ENCODE measurements around the gene DDX24. TPM values are rescaled to one million over a fixed set of nuclear protein-coding genes. Genes with fewer than 3 reads are reported as not detected.

The DDX24 gene
- total and polyA plus RNA-seq, 2 experiments from 2014 or later, result 127 to 145 TPM

DNA sequence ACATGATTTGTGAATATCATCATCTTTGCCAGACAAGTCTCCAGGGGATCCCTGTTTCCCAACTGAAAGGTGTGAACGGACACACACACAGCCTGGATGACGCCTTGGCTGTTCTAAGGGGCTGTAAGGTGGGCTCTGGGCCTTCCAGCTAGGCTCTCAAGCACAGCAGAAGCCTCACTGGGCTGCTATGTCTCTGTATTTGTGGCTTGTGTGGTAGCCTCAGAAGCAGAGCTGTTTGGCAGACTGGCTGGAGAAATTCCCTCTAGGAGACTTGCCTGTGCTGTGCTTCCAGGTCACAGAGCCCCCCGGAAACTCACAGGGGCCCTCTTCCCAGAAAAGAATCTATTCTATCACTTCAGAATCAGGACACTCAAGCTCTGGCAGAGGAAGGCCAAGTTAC is 33.4 kb downstream of the DDX24 start:
- H3K27me3 ChIP-seq, result no peaks in the 10 kb centered on the region
- DNase-seq (ENCODE audit: low spot score), result no peak
- H3K4me3 ChIP-seq, result no peak overlapping the region
- no peaks in the 10 kb centered on the region for H3K4me1 ChIP-seq (ENCODE audit: insufficient read depth)
- no peak for TF ChIP-seq EZH2 (IDR thresholded peaks at IDR 0.05; ENCODE audit: borderline replicate concordance)
- no peak for TF ChIP-seq EZH2phosphoT487 (IDR thresholded peaks at IDR 0.05; ENCODE audit: low read depth, severe bottlenecking, unreplicated experiment)
- TF ChIP-seq, protein P1, sequence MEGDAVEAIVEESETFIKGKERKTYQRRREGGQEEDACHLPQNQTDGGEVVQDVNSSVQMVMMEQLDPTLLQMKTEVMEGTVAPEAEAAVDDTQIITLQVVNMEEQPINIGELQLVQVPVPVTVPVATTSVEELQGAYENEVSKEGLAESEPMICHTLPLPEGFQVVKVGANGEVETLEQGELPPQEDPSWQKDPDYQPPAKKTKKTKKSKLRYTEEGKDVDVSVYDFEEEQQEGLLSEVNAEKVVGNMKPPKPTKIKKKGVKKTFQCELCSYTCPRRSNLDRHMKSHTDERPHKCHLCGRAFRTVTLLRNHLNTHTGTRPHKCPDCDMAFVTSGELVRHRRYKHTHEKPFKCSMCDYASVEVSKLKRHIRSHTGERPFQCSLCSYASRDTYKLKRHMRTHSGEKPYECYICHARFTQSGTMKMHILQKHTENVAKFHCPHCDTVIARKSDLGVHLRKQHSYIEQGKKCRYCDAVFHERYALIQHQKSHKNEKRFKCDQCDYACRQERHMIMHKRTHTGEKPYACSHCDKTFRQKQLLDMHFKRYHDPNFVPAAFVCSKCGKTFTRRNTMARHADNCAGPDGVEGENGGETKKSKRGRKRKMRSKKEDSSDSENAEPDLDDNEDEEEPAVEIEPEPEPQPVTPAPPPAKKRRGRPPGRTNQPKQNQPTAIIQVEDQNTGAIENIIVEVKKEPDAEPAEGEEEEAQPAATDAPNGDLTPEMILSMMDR (IDR thresholded peaks at IDR 0.05; ENCODE audit: poor library complexity), result no peak
- no peak overlapping the region for H2AFZ ChIP-seq
- no peak overlapping the region for H3K27ac ChIP-seq
- H4K20me1 ChIP-seq (ENCODE audit: insufficient read depth, poor library complexity, severe bottlenecking), result no peaks in the 10 kb centered on the region
- no peaks in the 10 kb centered on the region for H3K9me2 ChIP-seq (replicated peaks; ENCODE audit: insufficient read depth)
- 96% methylated on average over 3 of the region's 3 CpGs for WGBS (ENCODE audit: low lambda C conversion rate, missing lambda C conversion rate)
- H3K79me2 ChIP-seq, result no peaks in the 10 kb centered on the region
- H3K4me2 ChIP-seq, result no peak overlapping the region
- no peaks in the 10 kb centered on the region for H3K36me3 ChIP-seq (replicated peaks; ENCODE audit: insufficient read depth, low read depth)
- no peaks in the 10 kb centered on the region for H3K9me3 ChIP-seq (ENCODE audit: low read depth)

DNA sequence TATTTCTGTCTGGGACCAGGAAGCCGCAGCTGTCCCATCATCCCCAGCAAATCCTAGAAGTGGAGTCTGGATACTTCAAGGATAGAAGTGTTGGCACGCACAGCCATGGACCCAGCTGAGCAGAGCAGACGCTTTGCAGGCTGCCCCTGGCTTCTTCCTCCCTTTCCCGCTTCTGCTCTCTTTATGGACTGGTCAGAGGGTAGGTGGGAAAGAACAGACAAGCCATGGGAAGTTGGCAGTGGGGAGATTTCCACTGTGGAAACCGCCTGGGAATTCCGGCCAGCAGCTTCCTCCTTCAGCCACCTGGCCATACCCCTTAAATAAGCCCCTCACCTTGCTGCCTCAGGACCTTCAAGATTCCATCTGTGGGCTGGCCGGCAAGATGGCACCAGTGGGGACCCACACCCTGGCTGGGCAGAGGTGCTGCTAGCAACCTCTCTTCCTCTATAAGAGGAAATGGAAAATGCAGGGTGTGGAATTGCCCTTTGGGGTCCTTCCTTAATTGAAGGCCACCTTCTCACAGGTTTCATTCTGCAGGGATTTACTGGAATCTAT is 34.2 kb downstream of the DDX24 start:
- Histone ChIP-seq H4K20me1 (ENCODE audit: insufficient read depth, poor library complexity, severe bottlenecking) (no peaks in the 10 kb centered on the region), H3K27ac (no peak overlapping the region), H3K36me3 (replicated peaks; ENCODE audit: insufficient read depth, low read depth) (no peaks in the 10 kb centered on the region), H3K79me2 (no peaks in the 10 kb centered on the region), H3K4me2 (no peak overlapping the region), H3K4me3 (no peak overlapping the region), H3K9me3 (ENCODE audit: low read depth) (no peaks in the 10 kb centered on the region), H3K9me2 (replicated peaks; ENCODE audit: insufficient read depth) (no peaks in the 10 kb centered on the region), H3K27me3 (no peaks in the 10 kb centered on the region), H2AFZ (no peak overlapping the region), H3K4me1 (ENCODE audit: insufficient read depth) (no peaks in the 10 kb centered on the region)
- no peak for DNase-seq (ENCODE audit: low spot score)
- TF ChIP-seq EZH2 (IDR thresholded peaks at IDR 0.05; ENCODE audit: borderline replicate concordance) (no peak), EZH2phosphoT487 (IDR thresholded peaks at IDR 0.05; ENCODE audit: low read depth, severe bottlenecking, unreplicated experiment) (no peak)
- TF ChIP-seq, protein P1 (IDR thresholded peaks at IDR 0.05; ENCODE audit: poor library complexity), result no peak
- 97% methylated on average over 7 of the region's 7 CpGs for WGBS (ENCODE audit: low lambda C conversion rate, missing lambda C conversion rate)

DNA sequence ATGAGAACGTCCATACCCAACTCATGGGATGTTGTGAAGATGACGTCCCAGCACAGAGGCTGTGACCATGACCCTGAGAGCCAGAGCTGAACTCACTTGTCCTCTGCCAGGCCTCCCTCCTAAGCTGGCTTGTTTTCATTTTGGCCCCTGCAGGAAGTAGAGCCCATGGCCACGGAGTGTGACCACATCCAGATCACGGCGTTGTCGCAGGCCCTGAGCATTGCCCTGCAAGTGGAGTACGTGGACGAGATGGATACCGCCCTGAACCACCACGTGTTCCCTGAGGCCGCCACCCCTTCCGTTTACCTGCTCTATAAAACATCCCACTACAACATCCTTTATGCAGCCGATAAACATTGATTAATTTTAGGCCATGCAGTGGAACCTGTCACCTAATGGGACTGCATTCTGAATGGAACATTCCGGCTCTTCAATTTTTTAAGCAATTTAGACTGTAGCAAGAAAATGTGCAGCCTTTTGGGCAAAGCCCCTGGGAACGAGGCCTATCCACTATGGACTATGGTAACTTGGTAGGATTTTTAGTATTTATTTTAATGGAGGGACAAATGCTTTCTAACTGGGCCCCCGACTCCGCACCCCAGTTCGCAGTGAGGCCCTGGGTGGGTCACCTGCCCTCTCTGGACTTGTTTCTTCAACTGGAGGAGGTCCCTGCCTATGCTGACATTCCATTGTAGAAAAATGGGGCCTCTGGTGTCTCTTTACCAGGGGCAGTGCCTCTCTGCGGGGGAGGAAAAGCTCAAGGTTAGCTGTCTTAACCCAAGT is 35.2 kb downstream of the DDX24 start:
- no peaks in the 10 kb centered on the region for H3K27me3 ChIP-seq
- H3K4me1 ChIP-seq (ENCODE audit: insufficient read depth), result no peaks in the 10 kb centered on the region
- no peak overlapping the region for H3K4me2 ChIP-seq
- H3K9me2 ChIP-seq (replicated peaks; ENCODE audit: insufficient read depth), result no peaks in the 10 kb centered on the region
- H3K27ac ChIP-seq, result no peak overlapping the region
- WGBS (ENCODE audit: low lambda C conversion rate, missing lambda C conversion rate), result 95% methylated on average over 19 of the region's 19 CpGs
- no peaks in the 10 kb centered on the region for H3K79me2 ChIP-seq
- H3K4me3 ChIP-seq, result no peak overlapping the region
- no peaks in the 10 kb centered on the region for H3K36me3 ChIP-seq (replicated peaks; ENCODE audit: insufficient read depth, low read depth)
- no peak for TF ChIP-seq EZH2phosphoT487 (IDR thresholded peaks at IDR 0.05; ENCODE audit: low read depth, severe bottlenecking, unreplicated experiment)
- no peak overlapping the region for H2AFZ ChIP-seq
- H3K9me3 ChIP-seq (ENCODE audit: low read depth), result no peaks in the 10 kb centered on the region
- H4K20me1 ChIP-seq (ENCODE audit: insufficient read depth, poor library complexity, severe bottlenecking), result no peaks in the 10 kb centered on the region
- DNase-seq (ENCODE audit: low spot score), result no peak

DNA sequence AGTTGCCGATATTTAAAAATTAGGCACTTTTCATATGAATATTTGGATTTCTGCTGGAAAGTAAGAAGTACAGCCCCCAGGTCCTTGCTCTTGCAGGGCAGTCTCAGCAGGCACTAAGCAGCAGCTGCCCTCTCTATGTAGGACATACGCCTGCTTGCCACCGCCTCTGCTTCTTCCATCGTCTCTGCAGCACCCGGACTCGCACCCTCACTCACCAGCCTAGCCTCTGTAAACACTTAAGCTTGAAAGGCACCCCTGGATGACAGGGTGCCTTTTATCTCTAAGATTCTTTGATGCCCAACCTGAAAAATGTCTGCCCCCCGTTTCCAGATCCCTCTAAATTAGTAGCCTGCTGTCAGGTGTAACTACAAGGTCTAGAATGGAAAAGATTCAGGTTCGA is 35.9 kb downstream of the DDX24 start:
- H3K79me2 ChIP-seq, result no peaks in the 10 kb centered on the region
- H3K27ac ChIP-seq, result no peak overlapping the region
- H2AFZ ChIP-seq, result no peak overlapping the region
- H4K20me1 ChIP-seq (ENCODE audit: insufficient read depth, poor library complexity, severe bottlenecking), result no peaks in the 10 kb centered on the region
- no peak overlapping the region for H3K4me3 ChIP-seq
- TF ChIP-seq, protein P1 (IDR thresholded peaks at IDR 0.05; ENCODE audit: poor library complexity), result no peak
- TF ChIP-seq EZH2 (IDR thresholded peaks at IDR 0.05; ENCODE audit: borderline replicate concordance) (no peak), EZH2phosphoT487 (IDR thresholded peaks at IDR 0.05; ENCODE audit: low read depth, severe bottlenecking, unreplicated experiment) (no peak)
- H3K36me3 ChIP-seq (replicated peaks; ENCODE audit: insufficient read depth, low read depth), result no peaks in the 10 kb centered on the region
- 95% methylated on average over 8 of the region's 8 CpGs for WGBS (ENCODE audit: low lambda C conversion rate, missing lambda C conversion rate)
- H3K27me3 ChIP-seq, result no peaks in the 10 kb centered on the region
- H3K4me2 ChIP-seq, result no peak overlapping the region
- no peak for DNase-seq (ENCODE audit: low spot score)
- no peaks in the 10 kb centered on the region for H3K4me1 ChIP-seq (ENCODE audit: insufficient read depth)
- H3K9me3 ChIP-seq (ENCODE audit: low read depth), result no peaks in the 10 kb centered on the region
- no peaks in the 10 kb centered on the region for H3K9me2 ChIP-seq (replicated peaks; ENCODE audit: insufficient read depth)
